ENCODE data around the gene PLSCR1. TPM values are rescaled to one million over a fixed set of nuclear protein-coding genes. Genes with fewer than 3 reads are reported as not detected.
A peak's percentile ranks its signal among the peaks of the same experiment; 100 is the strongest.

Gene PLSCR1
- total RNA-seq, 1 donor from 2014 or later = 86.9 TPM

- peak within 1 kb of the TSS; percentile 24 for H3K27ac Mint-ChIP-seq
- TF ChIP-seq, protein P1, sequence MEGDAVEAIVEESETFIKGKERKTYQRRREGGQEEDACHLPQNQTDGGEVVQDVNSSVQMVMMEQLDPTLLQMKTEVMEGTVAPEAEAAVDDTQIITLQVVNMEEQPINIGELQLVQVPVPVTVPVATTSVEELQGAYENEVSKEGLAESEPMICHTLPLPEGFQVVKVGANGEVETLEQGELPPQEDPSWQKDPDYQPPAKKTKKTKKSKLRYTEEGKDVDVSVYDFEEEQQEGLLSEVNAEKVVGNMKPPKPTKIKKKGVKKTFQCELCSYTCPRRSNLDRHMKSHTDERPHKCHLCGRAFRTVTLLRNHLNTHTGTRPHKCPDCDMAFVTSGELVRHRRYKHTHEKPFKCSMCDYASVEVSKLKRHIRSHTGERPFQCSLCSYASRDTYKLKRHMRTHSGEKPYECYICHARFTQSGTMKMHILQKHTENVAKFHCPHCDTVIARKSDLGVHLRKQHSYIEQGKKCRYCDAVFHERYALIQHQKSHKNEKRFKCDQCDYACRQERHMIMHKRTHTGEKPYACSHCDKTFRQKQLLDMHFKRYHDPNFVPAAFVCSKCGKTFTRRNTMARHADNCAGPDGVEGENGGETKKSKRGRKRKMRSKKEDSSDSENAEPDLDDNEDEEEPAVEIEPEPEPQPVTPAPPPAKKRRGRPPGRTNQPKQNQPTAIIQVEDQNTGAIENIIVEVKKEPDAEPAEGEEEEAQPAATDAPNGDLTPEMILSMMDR (IDR thresholded peaks at IDR 0.05; ENCODE audit: unreplicated experiment) = no peak
- no peak for DNase-seq (ENCODE audit: low spot score, unreplicated experiment)
Observed at GRCh38 chr3:146469150-146470017, 75.0 kb downstream of the PLSCR1 start, which contains the start of gene PLSCR2. Gene PLSCR2, minus strand, starts transcription at chr3:146469561. Its CDS starts 9,657 bp downstream, at chr3:146459904.

DNA sequence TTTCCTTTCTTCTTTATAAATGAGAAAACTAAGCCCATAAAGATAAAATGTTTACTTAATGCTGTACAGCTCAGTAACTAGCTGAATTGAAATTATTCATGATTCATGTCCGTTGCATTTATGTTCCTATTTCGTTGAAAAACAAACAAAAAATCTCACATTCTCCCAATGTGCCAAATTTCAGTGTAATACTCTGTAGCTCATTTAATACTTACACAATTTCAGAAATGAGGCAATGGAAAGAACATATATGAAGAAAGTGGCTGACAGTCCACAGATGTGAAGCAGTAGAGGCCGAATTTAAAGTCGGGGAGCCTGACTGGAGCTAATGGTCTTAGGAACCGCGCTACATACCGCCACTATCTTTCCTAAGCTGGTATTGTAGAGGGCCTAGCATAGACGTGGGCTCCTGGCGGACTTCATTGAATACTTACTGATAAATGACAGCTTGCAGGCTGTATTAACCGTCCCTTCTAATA lies 75.7 kb downstream of the PLSCR1 start:
- Mint-ChIP-seq H3K27me3 (no peaks in the 10 kb centered on the region), H3K4me3 (ENCODE audit: low read depth) (no peak overlapping the region), H3K27ac (no peak overlapping the region), H3K9me3 (ENCODE audit: low read depth) (peaks cover under 1% of the 10 kb centered on the region), H3K4me1 (ENCODE audit: low read depth) (no peaks in the 10 kb centered on the region), H3K36me3 (ENCODE audit: insufficient read depth) (no peaks in the 10 kb centered on the region)
- DNase-seq (ENCODE audit: low spot score, unreplicated experiment) = no peak
- TF ChIP-seq, protein P1 (IDR thresholded peaks at IDR 0.05; ENCODE audit: unreplicated experiment) = no peak

More at GRCh38 chr3:146469150-146470017, 75.0 kb downstream of the PLSCR1 start, which contains the start of gene PLSCR2:
- H3K36me3 Mint-ChIP-seq (ENCODE audit: insufficient read depth) = no peaks in the 10 kb centered on the region
- peak within 1 kb of the TSS; percentile 53 for H3K4me3 Mint-ChIP-seq (ENCODE audit: low read depth)
- no peaks in the 10 kb centered on the region for H3K27me3 Mint-ChIP-seq
- H3K4me1 Mint-ChIP-seq (ENCODE audit: low read depth) = no peaks in the 10 kb centered on the region
- no peaks in the 10 kb centered on the region for H3K9me3 Mint-ChIP-seq (ENCODE audit: low read depth)

- DNase-seq (ENCODE audit: low spot score, unreplicated experiment) = no peak
- Mint-ChIP-seq H3K27me3 (no peaks in the 10 kb centered on the region), H3K27ac (no peak overlapping the region), H3K4me3 (ENCODE audit: low read depth) (no peak overlapping the region), H3K4me1 (ENCODE audit: low read depth) (no peaks in the 10 kb centered on the region), H3K36me3 (ENCODE audit: insufficient read depth) (peaks cover 2% of the 10 kb centered on the region), H3K9me3 (ENCODE audit: low read depth) (peaks cover 5% of the 10 kb centered on the region)
- TF ChIP-seq, protein P1 (IDR thresholded peaks at IDR 0.05; ENCODE audit: unreplicated experiment) = no peak
Observed at GRCh38 chr3:146468234-146468633, 76.2 kb downstream of the PLSCR1 start.

DNA sequence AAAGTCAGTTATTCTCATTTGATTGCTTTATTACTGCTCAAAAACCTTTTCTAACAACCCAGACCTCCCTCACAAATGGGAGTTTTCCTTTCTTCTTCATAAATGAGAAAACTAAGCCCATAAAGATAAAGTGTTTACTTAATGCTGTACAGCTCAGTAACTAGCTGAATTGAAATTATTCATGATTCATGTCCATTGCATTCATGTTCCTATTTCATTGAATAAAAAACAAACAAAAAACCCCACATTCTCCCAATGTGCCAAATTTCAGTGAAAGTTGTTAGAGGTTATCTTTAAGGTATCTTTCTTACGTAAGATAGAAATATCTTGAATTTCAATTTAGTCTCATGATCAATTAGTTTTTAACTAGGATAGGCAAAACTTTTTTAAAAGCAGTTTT lies 77.8 kb downstream of the PLSCR1 start:
- no peaks in the 10 kb centered on the region for H3K27me3 Mint-ChIP-seq
- H3K27ac Mint-ChIP-seq = no peak overlapping the region
- H3K36me3 Mint-ChIP-seq (ENCODE audit: insufficient read depth) = peaks cover 2% of the 10 kb centered on the region
- peaks cover 6% of the 10 kb centered on the region for H3K9me3 Mint-ChIP-seq (ENCODE audit: low read depth)
- H3K4me3 Mint-ChIP-seq (ENCODE audit: low read depth) = no peak overlapping the region
- TF ChIP-seq, protein P1 (IDR thresholded peaks at IDR 0.05; ENCODE audit: unreplicated experiment) = no peak
- H3K4me1 Mint-ChIP-seq (ENCODE audit: low read depth) = no peaks in the 10 kb centered on the region
- DNase-seq (ENCODE audit: low spot score, unreplicated experiment) = no peak

- Mint-ChIP-seq H3K36me3 (ENCODE audit: insufficient read depth) (peaks cover 2% of the 10 kb centered on the region), H3K4me3 (ENCODE audit: low read depth) (no peak overlapping the region), H3K4me1 (ENCODE audit: low read depth) (no peaks in the 10 kb centered on the region), H3K27me3 (no peaks in the 10 kb centered on the region), H3K9me3 (ENCODE audit: low read depth) (peaks cover 8% of the 10 kb centered on the region), H3K27ac (no peak overlapping the region)
- TF ChIP-seq, protein P1 (IDR thresholded peaks at IDR 0.05; ENCODE audit: unreplicated experiment) = no peak
- no peak for DNase-seq (ENCODE audit: low spot score, unreplicated experiment)
Observed at GRCh38 chr3:146465693-146466465, 78.5 kb downstream of the PLSCR1 start.

Measured in progenitor cell of endocrine pancreas (in vitro differentiated cells).